HG03064 (cell line): ENCODE results near the gene CORIN.

ENCODE experiments used
- ATAC-seq: cut with Tn5 transposase; IDR thresholded peaks from one replicate; pipeline ENCODE4 v1.9.1; 2021; ENCODE audit warnings: low read depth; ENCODE audit not compliant: unreplicated experiment

CORIN gene

GRCh38 chr4:47647544-47647943, 190.3 kb downstream of the CORIN start:
- no peak for ATAC-seq

- ATAC-seq: no peak
These were observed 190.8 kb downstream of the CORIN start for GRCh38 chr4:47647029-47647428.

GRCh38 chr4:47646372-47646771, 191.5 kb downstream of the CORIN start:
- ATAC-seq: no peak

GRCh38 chr4:47643845-47644244, 194.0 kb downstream of the CORIN start:
- ATAC-seq: no peak

GRCh38 chr4:47642985-47643760, 194.7 kb downstream of the CORIN start:
- ATAC-seq: no peak

GRCh38 chr4:47642191-47642830, 195.6 kb downstream of the CORIN start:
- ATAC-seq: no peak

- ATAC-seq: no peak
These were observed 196.1 kb downstream of the CORIN start for GRCh38 chr4:47641755-47642154.

- ATAC-seq: no peak
These were observed 197.0 kb downstream of the CORIN start for GRCh38 chr4:47640911-47641310.

GRCh38 chr4:47639531-47639930, 198.3 kb downstream of the CORIN start:
- no peak for ATAC-seq

GRCh38 chr4:47631161-47631560, 206.7 kb downstream of the CORIN start:
- ATAC-seq: no peak

- ATAC-seq: no peak
These were observed 213.8 kb downstream of the CORIN start for GRCh38 chr4:47624031-47624441.

- no peak for ATAC-seq
These were observed 216.7 kb downstream of the CORIN start for GRCh38 chr4:47621181-47621580.

GRCh38 chr4:47619691-47620090, 218.2 kb downstream of the CORIN start:
- ATAC-seq: no peak

GRCh38 chr4:47617607-47618006, 220.3 kb downstream of the CORIN start:
- ATAC-seq: no peak

GRCh38 chr4:47615385-47615784, 222.5 kb downstream of the CORIN start:
- ATAC-seq: no peak

- ATAC-seq: no peak
These were observed 225.5 kb downstream of the CORIN start for GRCh38 chr4:47612116-47613023.

- no peak for ATAC-seq
These were observed 231.4 kb downstream of the CORIN start for GRCh38 chr4:47606482-47606881.

- no peak for ATAC-seq
These were observed 239.0 kb downstream of the CORIN start for GRCh38 chr4:47598896-47599295.

GRCh38 chr4:47598320-47598719, 239.5 kb downstream of the CORIN start:
- no peak for ATAC-seq

- ATAC-seq: no peak
These were observed 240.2 kb downstream of the CORIN start for GRCh38 chr4:47597696-47598095.

- no peak for ATAC-seq
These were observed 247.5 kb downstream of the CORIN start for GRCh38 chr4:47590325-47590724.
